ENCODE data around the gene DPP10.
"Not testable (repeated sequence)": the region's sequence is repeated elsewhere in the genome, so short reads cannot be mapped to it uniquely, and the experiment has no call there.

DPP10 gene

DNA sequence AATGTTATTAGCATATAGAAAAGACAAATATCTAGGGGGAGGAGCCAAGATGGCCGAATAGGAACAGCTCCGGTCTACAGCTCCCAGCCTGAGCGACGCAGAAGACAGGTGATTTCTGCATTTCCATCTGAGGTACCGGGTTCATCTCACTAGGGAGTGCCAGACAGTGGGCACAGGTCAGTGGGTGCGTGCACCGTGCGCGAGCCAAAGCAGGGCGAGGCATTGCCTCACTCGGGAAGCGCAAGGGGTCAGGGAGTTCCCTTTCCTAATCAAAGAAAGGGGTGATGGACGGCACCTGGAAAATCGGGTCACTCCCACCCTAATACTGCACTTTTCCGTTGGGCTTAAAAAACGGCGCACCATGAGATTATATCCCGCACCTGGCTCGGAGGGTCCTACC, 561.9 kb downstream of the DPP10 start:
- not testable (repeated sequence) for H3K27ac Mint-ChIP-seq (ENCODE audit: low read depth); H3K27me3 Mint-ChIP-seq; DNase-seq (ENCODE audit: low spot score in 2 of 2); H3K36me3 Mint-ChIP-seq (ENCODE audit: insufficient read depth); ATAC-seq (replicated peaks; ENCODE audit: extremely low read depth, poor library complexity, severe bottlenecking); H3K4me3 Mint-ChIP-seq; H3K9me3 Mint-ChIP-seq; H3K4me1 Mint-ChIP-seq

DNA sequence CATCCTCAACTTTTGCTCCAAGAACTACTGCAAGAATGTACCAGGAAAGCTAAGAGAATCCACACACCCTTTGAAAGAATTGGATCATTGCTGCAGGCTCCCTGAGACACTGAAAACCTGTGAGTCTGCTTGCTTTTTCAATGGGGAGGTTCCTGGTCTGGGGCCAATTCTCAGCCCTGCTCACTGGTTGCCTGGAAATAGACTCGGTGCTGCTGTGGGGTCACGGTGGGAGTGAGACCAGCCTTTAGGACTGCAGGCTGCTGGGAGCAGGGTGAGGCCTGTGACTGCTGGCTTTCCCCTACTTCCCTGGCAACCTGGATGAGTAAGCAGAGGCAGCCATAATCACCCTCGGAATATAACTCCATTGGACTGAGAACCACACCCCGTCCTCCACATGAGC, 569.3 kb downstream of the DPP10 start:
- Mint-ChIP-seq H3K36me3 (ENCODE audit: insufficient read depth) (no peaks in the 10 kb centered on the region), H3K4me3 (no peak overlapping the region), H3K27me3 (no peaks in the 10 kb centered on the region), H3K27ac (ENCODE audit: low read depth) (no peak overlapping the region), H3K4me1 (no peaks in the 10 kb centered on the region), H3K9me3 (peaks cover 22% of the 10 kb centered on the region)
- no peak for DNase-seq (ENCODE audit: low spot score in 2 of 2)
- ATAC-seq (replicated peaks; ENCODE audit: extremely low read depth, poor library complexity, severe bottlenecking) = no peak

DNA sequence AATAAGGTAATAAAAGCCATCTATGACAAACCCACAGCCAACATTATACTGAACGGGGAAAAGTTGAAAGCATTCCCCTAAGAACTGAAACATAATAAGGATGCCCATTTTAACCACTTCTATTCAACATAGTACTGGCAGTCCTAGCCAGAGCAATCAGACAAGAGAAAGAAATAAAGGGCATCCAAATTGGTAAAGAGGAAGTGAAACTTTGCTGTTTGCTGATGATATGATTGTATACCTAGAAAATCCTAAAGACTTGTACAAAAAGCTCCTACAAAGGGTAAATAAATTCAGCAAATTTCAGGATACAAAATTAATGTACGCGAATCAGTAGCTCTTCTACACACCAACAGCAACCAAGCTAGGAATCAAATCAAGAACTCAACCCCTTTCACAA, 579.6 kb downstream of the DPP10 start:
- H3K27ac Mint-ChIP-seq (ENCODE audit: low read depth); DNase-seq (ENCODE audit: low spot score in 2 of 2); H3K4me1 Mint-ChIP-seq; H3K36me3 Mint-ChIP-seq (ENCODE audit: insufficient read depth); ATAC-seq (replicated peaks; ENCODE audit: extremely low read depth, poor library complexity, severe bottlenecking); H3K27me3 Mint-ChIP-seq; H3K4me3 Mint-ChIP-seq: not testable (repeated sequence)
- H3K9me3 Mint-ChIP-seq = peaks cover 35% of the 10 kb centered on the region

DNA sequence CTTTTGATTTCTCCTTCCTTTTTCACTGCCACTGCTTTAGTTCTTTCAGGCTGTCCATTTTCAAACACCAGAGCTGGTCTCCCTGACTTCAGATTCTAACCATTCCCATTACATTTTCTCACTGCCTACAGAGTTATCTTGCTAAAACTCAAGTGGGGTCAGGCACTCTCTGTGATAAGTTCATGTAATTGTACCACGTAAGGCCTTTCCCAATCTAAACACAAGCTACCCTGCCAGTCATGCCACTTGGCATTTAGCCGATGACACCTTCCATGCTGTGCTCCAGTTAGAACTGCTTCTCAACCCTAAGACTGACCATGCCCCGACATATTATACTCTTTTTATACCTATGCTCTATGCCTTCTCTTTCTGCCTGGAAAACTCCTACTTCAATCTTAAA, 592.4 kb downstream of the DPP10 start:
- Mint-ChIP-seq H3K9me3 (peaks cover 36% of the 10 kb centered on the region), H3K36me3 (ENCODE audit: insufficient read depth) (peaks cover 2% of the 10 kb centered on the region), H3K27ac (ENCODE audit: low read depth) (no peak overlapping the region), H3K4me3 (no peak overlapping the region), H3K27me3 (no peaks in the 10 kb centered on the region), H3K4me1 (no peaks in the 10 kb centered on the region)
- ATAC-seq (replicated peaks; ENCODE audit: extremely low read depth, poor library complexity, severe bottlenecking) = no peak
- no peak for DNase-seq (ENCODE audit: low spot score in 2 of 2)

DNA sequence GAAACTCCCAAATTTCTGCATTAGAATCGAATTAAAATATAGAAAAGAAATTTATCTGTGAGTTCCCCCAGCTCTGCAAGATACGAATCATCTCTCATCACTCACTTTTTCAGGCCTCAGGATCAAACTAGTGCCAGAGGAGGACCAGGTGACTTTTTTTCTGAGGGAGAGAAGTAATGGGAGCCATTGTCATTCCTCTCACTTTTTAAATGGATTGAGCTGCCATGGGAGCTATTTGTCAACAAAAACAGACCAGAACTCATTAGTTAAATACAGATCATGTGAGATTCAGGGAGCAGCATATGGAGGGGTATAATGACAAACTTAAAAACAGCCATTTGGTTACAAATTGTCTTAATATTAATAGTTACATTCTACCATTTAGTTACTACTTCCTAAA, 594.4 kb downstream of the DPP10 start:
- ATAC-seq (replicated peaks; ENCODE audit: extremely low read depth, poor library complexity, severe bottlenecking) (no peak), DNase-seq (ENCODE audit: low spot score in 2 of 2) (no peak)
- H3K27me3 Mint-ChIP-seq = no peaks in the 10 kb centered on the region
- peaks cover 27% of the 10 kb centered on the region for H3K9me3 Mint-ChIP-seq
- peaks cover 2% of the 10 kb centered on the region for H3K36me3 Mint-ChIP-seq (ENCODE audit: insufficient read depth)
- H3K27ac Mint-ChIP-seq (ENCODE audit: low read depth) = no peak overlapping the region
- H3K4me3 Mint-ChIP-seq = no peak overlapping the region
- H3K4me1 Mint-ChIP-seq = no peaks in the 10 kb centered on the region

DNA sequence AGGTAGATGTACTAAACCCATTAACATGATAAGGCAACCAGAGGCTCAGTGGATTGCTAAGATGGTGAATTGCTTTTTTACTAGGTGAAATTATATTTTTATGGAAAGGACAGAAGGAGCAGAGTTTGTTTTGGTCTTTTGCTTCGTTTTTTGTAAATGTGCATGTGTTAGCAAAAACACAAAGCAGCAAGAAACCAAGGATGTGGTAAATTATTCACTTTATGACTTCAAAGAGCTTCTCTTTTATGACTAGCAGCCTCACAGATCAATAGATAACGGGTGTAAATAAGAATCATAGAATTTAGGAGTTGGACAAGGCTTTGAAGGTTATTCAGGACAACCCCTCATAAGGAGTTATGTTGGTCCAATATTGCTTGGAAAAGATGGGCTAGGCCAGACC, 615.0 kb downstream of the DPP10 start:
- ATAC-seq (replicated peaks; ENCODE audit: extremely low read depth, poor library complexity, severe bottlenecking) (no peak), DNase-seq (ENCODE audit: low spot score in 2 of 2) (no peak)
- Mint-ChIP-seq H3K27ac (ENCODE audit: low read depth) (no peak overlapping the region), H3K4me3 (no peak overlapping the region), H3K9me3 (peaks cover 15% of the 10 kb centered on the region), H3K27me3 (no peaks in the 10 kb centered on the region), H3K36me3 (ENCODE audit: insufficient read depth) (no peaks in the 10 kb centered on the region), H3K4me1 (no peaks in the 10 kb centered on the region)

DNA sequence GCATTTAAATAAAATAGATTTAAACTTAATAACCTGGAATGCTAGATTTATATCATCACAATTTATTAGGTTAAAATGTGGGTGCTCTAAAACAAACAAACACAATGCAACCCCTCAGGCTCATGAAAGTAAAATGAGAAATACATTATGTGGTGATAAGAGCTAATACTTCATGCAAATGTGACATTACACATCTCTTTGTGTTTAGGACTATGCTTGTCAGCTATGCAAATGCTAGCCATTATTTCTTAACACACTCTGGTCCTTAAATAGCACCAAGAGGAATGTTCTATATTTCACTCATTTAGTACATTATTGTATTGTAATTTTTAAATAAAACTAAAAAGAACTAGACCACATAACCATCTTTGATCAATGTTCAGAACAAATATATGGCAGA, 627.6 kb downstream of the DPP10 start:
- DNase-seq (ENCODE audit: low spot score in 2 of 2) = no peak
- no peak overlapping the region for H3K4me3 Mint-ChIP-seq
- H3K36me3 Mint-ChIP-seq (ENCODE audit: insufficient read depth) = no peaks in the 10 kb centered on the region
- ATAC-seq (replicated peaks; ENCODE audit: extremely low read depth, poor library complexity, severe bottlenecking) = no peak
- no peaks in the 10 kb centered on the region for H3K4me1 Mint-ChIP-seq
- H3K27ac Mint-ChIP-seq (ENCODE audit: low read depth) = no peak overlapping the region
- H3K9me3 Mint-ChIP-seq = peaks cover 25% of the 10 kb centered on the region
- no peaks in the 10 kb centered on the region for H3K27me3 Mint-ChIP-seq

DNA sequence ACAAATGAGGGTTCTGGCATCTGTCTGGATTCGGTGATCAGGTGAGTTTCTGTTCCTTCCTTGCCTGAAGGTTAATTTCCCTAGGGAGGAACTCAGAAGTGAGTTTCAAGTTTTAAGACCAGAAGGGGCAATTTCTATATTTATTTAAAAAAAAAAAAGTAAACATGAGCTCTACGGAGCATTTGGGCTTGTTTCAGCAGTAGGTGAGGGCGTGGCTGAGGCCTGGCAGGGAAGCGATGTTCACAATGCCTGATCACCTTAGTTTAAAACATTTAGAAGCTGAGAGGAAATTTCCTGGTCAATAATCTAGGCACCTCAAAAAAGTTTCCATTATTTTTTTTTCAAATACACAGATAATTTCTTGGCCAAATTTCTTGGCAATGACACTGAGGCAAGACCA, 629.1 kb downstream of the DPP10 start:
- ATAC-seq (replicated peaks; ENCODE audit: extremely low read depth, poor library complexity, severe bottlenecking) = no peak
- no peak for DNase-seq (ENCODE audit: low spot score in 2 of 2)
- H3K36me3 Mint-ChIP-seq (ENCODE audit: insufficient read depth) = no peaks in the 10 kb centered on the region

DNA sequence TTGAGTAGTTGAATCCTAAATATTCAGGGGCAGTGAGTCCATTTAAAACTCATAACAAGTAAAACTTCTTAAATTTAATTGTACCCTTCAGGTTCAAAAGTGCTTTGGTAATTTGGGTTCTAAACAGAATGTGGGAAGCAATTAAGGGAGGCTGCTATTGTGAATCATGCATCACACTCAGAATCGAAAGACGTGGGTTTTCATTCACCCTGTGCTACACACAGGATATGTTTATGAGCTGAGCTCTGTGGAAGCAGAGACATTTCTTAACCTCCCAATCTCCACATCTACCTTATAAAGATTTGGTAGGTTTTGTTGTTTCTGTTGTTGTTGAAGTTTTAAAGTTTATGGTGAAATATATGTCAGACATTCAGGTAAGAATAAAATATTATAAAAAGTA, 633.4 kb downstream of the DPP10 start:
- ATAC-seq (replicated peaks; ENCODE audit: extremely low read depth, poor library complexity, severe bottlenecking) (no peak), DNase-seq (ENCODE audit: low spot score in 2 of 2) (no peak)
- H3K27me3 Mint-ChIP-seq = no peaks in the 10 kb centered on the region
- H3K4me1 Mint-ChIP-seq = no peaks in the 10 kb centered on the region
- H3K27ac Mint-ChIP-seq (ENCODE audit: low read depth) = no peak overlapping the region
- H3K36me3 Mint-ChIP-seq (ENCODE audit: insufficient read depth) = peaks cover 2% of the 10 kb centered on the region
- no peak overlapping the region for H3K4me3 Mint-ChIP-seq
- H3K9me3 Mint-ChIP-seq = peaks cover 24% of the 10 kb centered on the region

More for the DNA sequence above, 629.1 kb downstream of the DPP10 start:
- Mint-ChIP-seq H3K4me3 (no peak overlapping the region), H3K27ac (ENCODE audit: low read depth) (no peak overlapping the region), H3K27me3 (no peaks in the 10 kb centered on the region), H3K9me3 (peaks cover 25% of the 10 kb centered on the region), H3K4me1 (no peaks in the 10 kb centered on the region)

DNA sequence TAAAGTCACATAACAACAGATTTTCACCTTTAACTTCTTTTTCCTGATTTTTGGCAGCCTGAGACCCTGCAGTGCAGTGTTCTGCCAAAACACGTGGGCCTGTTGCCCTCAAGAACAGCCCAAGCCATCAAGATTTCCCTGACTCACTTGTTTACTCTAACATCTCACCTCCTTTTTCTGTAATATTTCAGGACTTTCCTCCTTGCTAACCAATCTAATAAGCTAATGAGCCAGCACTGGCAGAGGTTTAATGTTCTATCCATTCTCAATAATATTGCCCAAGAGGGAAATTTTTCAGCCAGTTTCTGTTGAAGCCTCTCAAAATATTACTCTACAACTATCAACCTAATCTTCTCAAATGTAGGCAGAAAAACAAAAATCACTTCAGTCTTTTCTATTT, 635.2 kb downstream of the DPP10 start:
- no peak overlapping the region for H3K4me3 Mint-ChIP-seq
- H3K9me3 Mint-ChIP-seq = peaks cover 19% of the 10 kb centered on the region
- no peak overlapping the region for H3K27ac Mint-ChIP-seq (ENCODE audit: low read depth)
- no peaks in the 10 kb centered on the region for H3K4me1 Mint-ChIP-seq
- DNase-seq (ENCODE audit: low spot score in 2 of 2) (no peak), ATAC-seq (replicated peaks; ENCODE audit: extremely low read depth, poor library complexity, severe bottlenecking) (no peak)
- H3K36me3 Mint-ChIP-seq (ENCODE audit: insufficient read depth) = peaks cover 2% of the 10 kb centered on the region
- H3K27me3 Mint-ChIP-seq = no peaks in the 10 kb centered on the region

DNA sequence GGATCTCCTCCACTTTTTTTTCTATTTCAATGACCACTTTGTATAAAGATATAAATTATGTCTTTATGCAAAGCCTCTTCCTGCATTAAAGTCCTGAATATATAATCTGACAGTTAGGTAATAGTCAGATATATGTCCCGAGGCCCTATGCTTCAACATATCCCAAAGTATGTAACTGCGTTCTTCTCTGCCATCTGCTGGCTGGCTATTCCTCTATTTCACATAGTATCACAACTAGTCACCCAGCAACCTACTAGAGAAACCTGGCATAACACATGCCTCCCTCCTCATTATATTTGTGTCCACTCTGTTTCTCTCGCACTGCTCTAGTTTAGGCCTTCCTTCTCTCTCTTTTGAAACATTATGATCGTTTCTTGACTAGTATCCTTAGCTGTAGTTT, 640.8 kb downstream of the DPP10 start:
- DNase-seq (ENCODE audit: low spot score in 2 of 2) (no peak), ATAC-seq (replicated peaks; ENCODE audit: extremely low read depth, poor library complexity, severe bottlenecking) (no peak)

DNA sequence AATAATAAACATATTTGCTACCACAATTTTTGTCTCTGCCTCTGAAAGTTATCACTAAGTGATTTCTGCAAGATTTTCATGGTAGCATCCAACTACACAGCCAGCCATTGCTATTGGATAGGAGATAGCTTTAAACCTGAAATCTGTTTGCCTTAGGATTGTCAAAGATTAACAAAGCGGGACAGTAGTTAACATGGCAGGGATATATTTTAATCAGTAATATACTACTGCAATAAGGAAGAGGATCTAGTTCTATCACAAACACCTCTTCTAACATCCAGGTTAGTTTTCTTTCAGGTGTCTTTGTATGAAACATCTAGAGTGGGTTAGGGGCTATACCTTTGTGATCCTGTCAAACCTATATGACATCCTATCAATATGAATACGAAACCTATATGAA, 641.3 kb downstream of the DPP10 start:
- no peak overlapping the region for H3K27ac Mint-ChIP-seq (ENCODE audit: low read depth)
- DNase-seq (ENCODE audit: low spot score in 2 of 2) = no peak
- no peaks in the 10 kb centered on the region for H3K27me3 Mint-ChIP-seq
- no peaks in the 10 kb centered on the region for H3K4me1 Mint-ChIP-seq
- H3K36me3 Mint-ChIP-seq (ENCODE audit: insufficient read depth) = peaks cover 2% of the 10 kb centered on the region
- peaks cover 17% of the 10 kb centered on the region for H3K9me3 Mint-ChIP-seq
- H3K4me3 Mint-ChIP-seq = no peak overlapping the region
- no peak for ATAC-seq (replicated peaks; ENCODE audit: extremely low read depth, poor library complexity, severe bottlenecking)

More for the DNA sequence above, 640.8 kb downstream of the DPP10 start:
- H3K9me3 Mint-ChIP-seq = peaks cover 17% of the 10 kb centered on the region
- H3K27ac Mint-ChIP-seq (ENCODE audit: low read depth) = no peak overlapping the region
- H3K4me1 Mint-ChIP-seq = no peaks in the 10 kb centered on the region
- H3K36me3 Mint-ChIP-seq (ENCODE audit: insufficient read depth) = peaks cover 2% of the 10 kb centered on the region
- no peaks in the 10 kb centered on the region for H3K27me3 Mint-ChIP-seq
- no peak overlapping the region for H3K4me3 Mint-ChIP-seq

DNA sequence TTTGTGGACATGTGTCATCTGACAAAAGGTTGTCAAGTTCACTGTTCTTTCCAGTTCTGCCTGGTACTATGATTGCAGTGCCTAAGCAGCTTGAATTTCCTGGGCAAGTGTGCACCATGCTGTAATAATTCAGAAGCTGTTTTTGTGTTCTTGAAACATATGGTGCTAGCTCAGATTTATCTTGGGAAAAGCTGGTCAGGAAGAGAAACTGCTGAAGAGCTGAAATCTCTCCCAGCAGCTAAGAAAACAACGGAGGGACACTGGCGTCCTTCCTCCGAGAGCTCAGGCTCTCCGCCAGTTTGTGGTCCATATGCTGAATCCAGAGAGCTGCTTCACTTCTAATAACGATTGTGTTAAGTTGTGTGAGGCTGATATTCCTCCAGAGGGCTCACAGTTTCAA, 642.0 kb downstream of the DPP10 start:
- DNase-seq (ENCODE audit: low spot score in 2 of 2) = no peak
- H3K36me3 Mint-ChIP-seq (ENCODE audit: insufficient read depth) = peaks cover 2% of the 10 kb centered on the region
- H3K9me3 Mint-ChIP-seq = peaks cover 23% of the 10 kb centered on the region
- H3K4me3 Mint-ChIP-seq = no peak overlapping the region
- no peak for ATAC-seq (replicated peaks; ENCODE audit: extremely low read depth, poor library complexity, severe bottlenecking)
- no peaks in the 10 kb centered on the region for H3K27me3 Mint-ChIP-seq
- no peaks in the 10 kb centered on the region for H3K4me1 Mint-ChIP-seq
- no peak overlapping the region for H3K27ac Mint-ChIP-seq (ENCODE audit: low read depth)

DNA sequence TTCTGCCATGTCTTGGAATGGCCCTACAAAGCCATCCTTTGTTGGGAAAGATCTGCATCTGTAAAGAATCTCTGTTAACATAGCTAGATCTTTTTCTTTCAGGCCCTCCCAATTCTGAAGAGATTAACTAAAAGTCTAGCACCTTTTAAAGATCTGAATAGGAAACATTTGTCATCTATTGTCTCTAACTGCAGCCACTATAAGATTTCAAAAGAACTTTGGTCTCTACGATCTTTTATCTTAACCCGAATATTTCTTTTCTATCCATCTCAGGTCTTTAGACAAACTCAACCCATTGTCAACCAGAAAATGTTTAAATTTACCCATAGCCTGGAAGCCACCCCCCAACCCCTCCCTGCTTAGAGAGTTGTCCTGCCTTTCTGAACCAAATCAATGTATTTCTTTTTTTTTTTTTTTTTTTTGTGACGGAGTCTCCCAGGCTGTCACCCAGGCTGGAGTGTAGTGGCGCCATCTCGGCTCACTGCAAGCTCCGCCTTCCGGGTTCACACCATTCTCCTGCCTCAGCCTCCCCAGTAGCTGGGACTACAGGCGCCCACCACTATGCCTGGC, 643.7 kb downstream of the DPP10 start:
- not testable (repeated sequence) for H3K27me3 Mint-ChIP-seq; H3K27ac Mint-ChIP-seq (ENCODE audit: low read depth); H3K4me1 Mint-ChIP-seq; DNase-seq (ENCODE audit: low spot score in 2 of 2); ATAC-seq (replicated peaks; ENCODE audit: extremely low read depth, poor library complexity, severe bottlenecking); H3K4me3 Mint-ChIP-seq; H3K36me3 Mint-ChIP-seq (ENCODE audit: insufficient read depth)
- peaks cover 18% of the 10 kb centered on the region for H3K9me3 Mint-ChIP-seq
